ENCODE data around the gene NT5C2. TPM values are rescaled to one million over a fixed set of nuclear protein-coding genes. Genes with fewer than 3 reads are reported as not detected.

Gene NT5C2
- total RNA-seq, 1 experiment from 2014 or later: 76.1 TPM

DNA sequence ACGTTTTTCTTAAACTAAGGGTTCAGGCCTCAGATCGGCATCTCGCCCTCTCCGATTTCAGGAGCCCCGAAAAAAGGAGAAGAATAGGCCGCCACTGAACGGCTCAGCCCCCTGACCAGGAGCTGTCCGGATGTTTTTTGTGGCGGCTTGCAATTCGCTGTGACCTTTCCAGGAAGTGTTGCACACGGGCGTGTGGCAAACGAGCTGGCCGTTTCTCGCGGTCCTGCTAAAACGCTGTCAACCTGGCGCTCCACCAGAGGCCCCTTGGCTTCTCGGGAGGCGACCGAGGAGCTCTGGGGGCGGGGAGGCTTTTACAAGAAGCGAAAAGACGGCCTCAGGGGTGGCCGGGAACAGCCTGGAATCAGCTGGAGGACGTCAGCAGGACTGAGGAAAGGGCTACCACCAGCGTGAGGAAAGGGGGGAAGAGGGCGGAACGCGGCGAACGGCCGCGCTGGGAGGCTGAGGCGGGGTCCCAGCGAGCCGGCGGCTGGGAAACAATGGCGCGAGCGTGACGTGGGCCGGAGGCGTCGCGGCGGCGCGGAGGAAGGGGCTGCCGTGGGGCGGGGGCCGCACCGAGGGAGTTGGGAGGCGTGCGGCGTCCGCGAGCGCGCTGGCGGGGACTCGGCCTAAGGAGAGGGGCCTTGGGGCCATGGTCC is 493 bp downstream of the NT5C2 start:
- CTCF ChIA-PET: interaction anchor here (0.6 to 3.3 kb wide), 7 partner anchors 38 to 1023 kb away, joined by 3 to 25 read pairs (median 5); partner anchors contain the start of gene INA
- TF ChIP-seq, protein P1, sequence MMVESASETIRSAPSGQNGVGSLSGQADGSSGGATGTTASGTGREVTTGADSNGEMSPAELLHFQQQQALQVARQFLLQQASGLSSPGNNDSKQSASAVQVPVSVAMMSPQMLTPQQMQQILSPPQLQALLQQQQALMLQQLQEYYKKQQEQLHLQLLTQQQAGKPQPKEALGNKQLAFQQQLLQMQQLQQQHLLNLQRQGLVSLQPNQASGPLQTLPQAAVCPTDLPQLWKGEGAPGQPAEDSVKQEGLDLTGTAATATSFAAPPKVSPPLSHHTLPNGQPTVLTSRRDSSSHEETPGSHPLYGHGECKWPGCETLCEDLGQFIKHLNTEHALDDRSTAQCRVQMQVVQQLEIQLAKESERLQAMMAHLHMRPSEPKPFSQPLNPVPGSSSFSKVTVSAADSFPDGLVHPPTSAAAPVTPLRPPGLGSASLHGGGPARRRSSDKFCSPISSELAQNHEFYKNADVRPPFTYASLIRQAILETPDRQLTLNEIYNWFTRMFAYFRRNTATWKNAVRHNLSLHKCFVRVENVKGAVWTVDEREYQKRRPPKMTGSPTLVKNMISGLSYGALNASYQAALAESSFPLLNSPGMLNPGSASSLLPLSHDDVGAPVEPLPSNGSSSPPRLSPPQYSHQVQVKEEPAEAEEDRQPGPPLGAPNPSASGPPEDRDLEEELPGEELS (CRISPR knock-in tag; IDR thresholded peaks at IDR 0.05): no peak
- TF ChIP-seq, protein P2, sequence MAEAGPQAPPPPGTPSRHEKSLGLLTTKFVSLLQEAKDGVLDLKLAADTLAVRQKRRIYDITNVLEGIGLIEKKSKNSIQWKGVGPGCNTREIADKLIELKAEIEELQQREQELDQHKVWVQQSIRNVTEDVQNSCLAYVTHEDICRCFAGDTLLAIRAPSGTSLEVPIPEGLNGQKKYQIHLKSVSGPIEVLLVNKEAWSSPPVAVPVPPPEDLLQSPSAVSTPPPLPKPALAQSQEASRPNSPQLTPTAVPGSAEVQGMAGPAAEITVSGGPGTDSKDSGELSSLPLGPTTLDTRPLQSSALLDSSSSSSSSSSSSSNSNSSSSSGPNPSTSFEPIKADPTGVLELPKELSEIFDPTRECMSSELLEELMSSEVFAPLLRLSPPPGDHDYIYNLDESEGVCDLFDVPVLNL (CRISPR knock-in tag; IDR thresholded peaks at IDR 0.05; ENCODE audit: borderline replicate concordance, low read depth): peak; percentile 63; the same call in 1 of the 2 replicates
- TF ChIP-seq NFYB (CRISPR knock-in tag; conservative IDR thresholded peaks at IDR 0.05; ENCODE audit: low read depth): no peak; the same call in 1 of the 2 replicates
- TF ChIP-seq E2F1 (CRISPR knock-in tag; IDR thresholded peaks at IDR 0.05): 0 out of 2 replicates have a peak, but pooled peaks have one; percentile 17
- TF ChIP-seq, protein P3, sequence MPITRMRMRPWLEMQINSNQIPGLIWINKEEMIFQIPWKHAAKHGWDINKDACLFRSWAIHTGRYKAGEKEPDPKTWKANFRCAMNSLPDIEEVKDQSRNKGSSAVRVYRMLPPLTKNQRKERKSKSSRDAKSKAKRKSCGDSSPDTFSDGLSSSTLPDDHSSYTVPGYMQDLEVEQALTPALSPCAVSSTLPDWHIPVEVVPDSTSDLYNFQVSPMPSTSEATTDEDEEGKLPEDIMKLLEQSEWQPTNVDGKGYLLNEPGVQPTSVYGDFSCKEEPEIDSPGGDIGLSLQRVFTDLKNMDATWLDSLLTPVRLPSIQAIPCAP (CRISPR knock-in tag; IDR thresholded peaks at IDR 0.05): 0 out of 2 replicates have a peak, but pooled peaks have one; percentile 39
- TF ChIP-seq MAX (CRISPR knock-in tag; IDR thresholded peaks at IDR 0.05): peak; percentile 22
- peak; percentile 74; the same call in 1 of the 2 replicates for TF ChIP-seq TP53 (CRISPR knock-in tag; IDR thresholded peaks at IDR 0.05)
- TF ChIP-seq FOXK1 (CRISPR knock-in tag; IDR thresholded peaks at IDR 0.05): 0 out of 2 replicates have a peak, but pooled peaks have one; percentile 9
- TF ChIP-seq ARID4B (CRISPR knock-in tag; IDR thresholded peaks at IDR 0.05; ENCODE audit: borderline replicate concordance): peak; percentile 69; the same call in 1 of the 2 replicates
- no peak for TF ChIP-seq CBFB (CRISPR knock-in tag; IDR thresholded peaks at IDR 0.05; ENCODE audit: low read depth)
- TF ChIP-seq, protein P4, sequence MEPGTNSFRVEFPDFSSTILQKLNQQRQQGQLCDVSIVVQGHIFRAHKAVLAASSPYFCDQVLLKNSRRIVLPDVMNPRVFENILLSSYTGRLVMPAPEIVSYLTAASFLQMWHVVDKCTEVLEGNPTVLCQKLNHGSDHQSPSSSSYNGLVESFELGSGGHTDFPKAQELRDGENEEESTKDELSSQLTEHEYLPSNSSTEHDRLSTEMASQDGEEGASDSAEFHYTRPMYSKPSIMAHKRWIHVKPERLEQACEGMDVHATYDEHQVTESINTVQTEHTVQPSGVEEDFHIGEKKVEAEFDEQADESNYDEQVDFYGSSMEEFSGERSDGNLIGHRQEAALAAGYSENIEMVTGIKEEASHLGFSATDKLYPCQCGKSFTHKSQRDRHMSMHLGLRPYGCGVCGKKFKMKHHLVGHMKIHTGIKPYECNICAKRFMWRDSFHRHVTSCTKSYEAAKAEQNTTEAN (CRISPR knock-in tag; IDR thresholded peaks at IDR 0.05): 0 out of 2 replicates have a peak, but pooled peaks have one; percentile 24
- TF ChIP-seq ZNF512 (CRISPR knock-in tag; IDR thresholded peaks at IDR 0.05; ENCODE audit: borderline replicate concordance): 0 out of 2 replicates have a peak, but pooled peaks have one; percentile 17
- TF ChIP-seq CREB1 (CRISPR knock-in tag; IDR thresholded peaks at IDR 0.05): peak; percentile 54; the same call in 1 of the 2 replicates
- peak; percentile 49; the same call in 1 of the 2 replicates for TF ChIP-seq KAT7 (CRISPR knock-in tag; IDR thresholded peaks at IDR 0.05; ENCODE audit: borderline replicate concordance)
- peak; percentile 72; the same call in 1 of the 2 replicates for TF ChIP-seq HMGXB4 (CRISPR knock-in tag; IDR thresholded peaks at IDR 0.05)
- TF ChIP-seq FOXP1 (CRISPR knock-in tag; IDR thresholded peaks at IDR 0.05; ENCODE audit: borderline replicate concordance): peak; percentile 48; the same call in 1 of the 2 replicates
- TF ChIP-seq ETV6 (CRISPR knock-in tag; IDR thresholded peaks at IDR 0.05): 0 out of 2 replicates have a peak, but pooled peaks have one; percentile 24
- peak; percentile 74; the same call in 1 of the 2 replicates for TF ChIP-seq NFE2L1 (CRISPR knock-in tag; IDR thresholded peaks at IDR 0.05)
- no peak for TF ChIP-seq ZMAT4 (CRISPR knock-in tag; IDR thresholded peaks at IDR 0.05)

More for the DNA sequence above, 493 bp downstream of the NT5C2 start:
- H3K27ac Mint-ChIP-seq: peak overlapping the region; percentile 95
- peaks cover 48% of the 10 kb centered on the region for H3K4me1 Mint-ChIP-seq
- H3K9me3 Mint-ChIP-seq: no peaks in the 10 kb centered on the region
- DNase-seq (ENCODE audit: low spot score) (peak; percentile 68), ATAC-seq (peak; percentile 58)
- peaks cover 13% of the 10 kb centered on the region for H3K27me3 Mint-ChIP-seq (ENCODE audit: low read depth)
- H3K36me3 Mint-ChIP-seq: 0 out of 2 replicates have a peak, but pooled peaks cover 3% of the 10 kb centered on the region
- POLR2A ChIA-PET: interaction anchor here (0.5 to 2.9 kb wide), 8 partner anchors 15 to 1023 kb away, joined by 3 to 21 read pairs (median 4); no protein-coding TSS in a partner anchor
- H3K4me3 Mint-ChIP-seq: peak overlapping the region; percentile 85
